Nephron progenitor cell (in vitro differentiated cells): ENCODE results near the gene CNTNAP2.

Experiments used
- DNase-seq: peaks from one replicate; pipeline ENCODE4 v3.0.0; 2021
- H3K27ac Mint-ChIP-seq: 2 replicates; pipeline ENCODE4 v1.8.0; 2021; ENCODE audit warnings: mild to moderate bottlenecking, moderate library complexity, mixed read lengths
- H3K27me3 Mint-ChIP-seq: 2 replicates; pipeline ENCODE4 v1.8.0; 2021; ENCODE audit warnings: mild to moderate bottlenecking, low read depth, mixed read lengths; ENCODE audit not compliant: poor library complexity
- H3K36me3 Mint-ChIP-seq: 2 replicates; pipeline ENCODE4 v1.8.0; 2021; ENCODE audit warnings: low read depth, mixed read lengths
- H3K4me1 Mint-ChIP-seq: 2 replicates; pipeline ENCODE4 v1.8.0; 2021; ENCODE audit warnings: mixed read lengths
- H3K4me3 Mint-ChIP-seq: 2 replicates; pipeline ENCODE4 v1.8.0; 2021; ENCODE audit warnings: mild to moderate bottlenecking, moderate library complexity, mixed read lengths
- H3K9me3 Mint-ChIP-seq: 2 replicates; pipeline ENCODE4 v1.8.0; 2021; ENCODE audit warnings: mild to moderate bottlenecking, moderate library complexity, mixed read lengths
- TF ChIP-seq, protein P1 (sequence below): fragments of 200-600 bp; sonication (generic); IDR thresholded peaks from 2 replicates; pipeline ENCODE4 v1.5.0; 2021; ENCODE audit warnings: antibody characterized with exemption

CNTNAP2 gene

GRCh38 chr7:147829016-147829415 lies 1712.4 kb downstream of the CNTNAP2 start:
- Mint-ChIP-seq H3K27ac (no peak overlapping the region), H3K36me3 (no peaks in the 10 kb centered on the region), H3K4me1 (no peaks in the 10 kb centered on the region), H3K4me3 (no peak overlapping the region), H3K27me3 (peaks cover 4% of the 10 kb centered on the region), H3K9me3 (peaks cover 10% of the 10 kb centered on the region)
- no peak for DNase-seq
- TF ChIP-seq, protein P1, sequence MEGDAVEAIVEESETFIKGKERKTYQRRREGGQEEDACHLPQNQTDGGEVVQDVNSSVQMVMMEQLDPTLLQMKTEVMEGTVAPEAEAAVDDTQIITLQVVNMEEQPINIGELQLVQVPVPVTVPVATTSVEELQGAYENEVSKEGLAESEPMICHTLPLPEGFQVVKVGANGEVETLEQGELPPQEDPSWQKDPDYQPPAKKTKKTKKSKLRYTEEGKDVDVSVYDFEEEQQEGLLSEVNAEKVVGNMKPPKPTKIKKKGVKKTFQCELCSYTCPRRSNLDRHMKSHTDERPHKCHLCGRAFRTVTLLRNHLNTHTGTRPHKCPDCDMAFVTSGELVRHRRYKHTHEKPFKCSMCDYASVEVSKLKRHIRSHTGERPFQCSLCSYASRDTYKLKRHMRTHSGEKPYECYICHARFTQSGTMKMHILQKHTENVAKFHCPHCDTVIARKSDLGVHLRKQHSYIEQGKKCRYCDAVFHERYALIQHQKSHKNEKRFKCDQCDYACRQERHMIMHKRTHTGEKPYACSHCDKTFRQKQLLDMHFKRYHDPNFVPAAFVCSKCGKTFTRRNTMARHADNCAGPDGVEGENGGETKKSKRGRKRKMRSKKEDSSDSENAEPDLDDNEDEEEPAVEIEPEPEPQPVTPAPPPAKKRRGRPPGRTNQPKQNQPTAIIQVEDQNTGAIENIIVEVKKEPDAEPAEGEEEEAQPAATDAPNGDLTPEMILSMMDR, result no peak

- peaks cover 27% of the 10 kb centered on the region for H3K9me3 Mint-ChIP-seq
- no peak overlapping the region for H3K27ac Mint-ChIP-seq
- no peaks in the 10 kb centered on the region for H3K27me3 Mint-ChIP-seq
- no peak overlapping the region for H3K4me3 Mint-ChIP-seq
- no peak for DNase-seq
- TF ChIP-seq, protein P1, result no peak
- H3K4me1 Mint-ChIP-seq, result no peaks in the 10 kb centered on the region
- no peaks in the 10 kb centered on the region for H3K36me3 Mint-ChIP-seq
Measured at GRCh38 chr7:147833557-147833956, 1717.0 kb downstream of the CNTNAP2 start.

DNA sequence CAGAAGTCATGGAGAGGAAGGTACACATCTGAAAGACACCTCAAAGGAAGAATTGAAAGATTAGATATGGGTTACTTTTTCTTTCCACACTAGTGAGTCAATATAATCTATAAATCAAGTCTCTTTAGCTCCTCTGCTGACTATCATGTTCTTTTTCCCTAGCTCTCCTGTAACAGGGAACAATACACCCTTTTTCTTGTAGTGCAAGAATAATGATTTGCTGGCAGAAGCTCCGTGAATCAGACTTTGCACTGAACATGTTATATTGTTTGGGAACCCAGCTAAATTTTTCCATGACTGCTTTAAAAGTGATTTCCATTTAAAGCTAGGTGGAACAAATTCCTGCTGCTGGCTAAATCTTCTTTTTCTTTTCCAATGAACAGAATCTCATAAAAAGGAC lies 1717.4 kb downstream of the CNTNAP2 start:
- peaks cover 30% of the 10 kb centered on the region for H3K9me3 Mint-ChIP-seq
- H3K27me3 Mint-ChIP-seq, result no peaks in the 10 kb centered on the region
- no peaks in the 10 kb centered on the region for H3K4me1 Mint-ChIP-seq
- H3K27ac Mint-ChIP-seq, result no peak overlapping the region
- DNase-seq, result no peak
- H3K4me3 Mint-ChIP-seq, result no peak overlapping the region
- TF ChIP-seq, protein P1, result no peak
- no peaks in the 10 kb centered on the region for H3K36me3 Mint-ChIP-seq

- Mint-ChIP-seq H3K36me3 (no peaks in the 10 kb centered on the region), H3K27me3 (no peaks in the 10 kb centered on the region), H3K4me1 (no peaks in the 10 kb centered on the region), H3K27ac (no peak overlapping the region), H3K9me3 (peaks cover 15% of the 10 kb centered on the region), H3K4me3 (no peak overlapping the region)
- TF ChIP-seq, protein P1, result no peak
- DNase-seq, result no peak
Measured at GRCh38 chr7:147852833-147853232, 1736.2 kb downstream of the CNTNAP2 start.

- Mint-ChIP-seq H3K4me1 (no peaks in the 10 kb centered on the region), H3K36me3 (no peaks in the 10 kb centered on the region), H3K9me3 (no peaks in the 10 kb centered on the region), H3K4me3 (no peak overlapping the region), H3K27me3 (peaks cover 4% of the 10 kb centered on the region), H3K27ac (no peak overlapping the region)
- DNase-seq, result no peak
- TF ChIP-seq, protein P1, result no peak
Measured at GRCh38 chr7:147857152-147858140, 1740.8 kb downstream of the CNTNAP2 start.
